Left renal cortex interstitium (tissue), 4 donors: Measurements from ENCODE around the gene PDS5B. TPM values are rescaled to one million over a fixed set of nuclear protein-coding genes. Genes with fewer than 3 reads are reported as not detected.

Source experiments
- DNase-seq, 4 donors: peaks; one replicate each; pipeline ENCODE4 v3.0.0-alpha.2; 2013; ENCODE audit warnings: low read depth in 4 of 4, low spot score in 2 of 4, missing footprints in 1 of 4
- polyA plus RNA-seq, 4 donors: library from polyadenylated mRNA; unstranded; fragments of 120-200 nt; gene quantifications; one replicate each; pipeline ENCODE4 v1.2.1, GENCODE V29; 2013; ENCODE audit not compliant: insufficient read length in 4 of 4

PDS5B gene
- polyA plus RNA-seq, 4 donors: 64.3 to 75.1 (median 70.6) TPM

- DNase-seq: peak in 2 of 4 donors; percentile 18 to 39
Measured at GRCh38 chr13:32639502-32640105, 53.4 kb downstream of the PDS5B start.

GRCh38 chr13:32642316-32642715 is 56.1 kb downstream of the PDS5B start:
- DNase-seq: no peak

GRCh38 chr13:32642858-32643257 is 56.6 kb downstream of the PDS5B start:
- DNase-seq: no peak

GRCh38 chr13:32645854-32646253 is 59.6 kb downstream of the PDS5B start:
- no peak for DNase-seq

GRCh38 chr13:32647926-32648325 is 61.7 kb downstream of the PDS5B start:
- no peak for DNase-seq

GRCh38 chr13:32650705-32651311 is 64.6 kb downstream of the PDS5B start:
- DNase-seq: peak in 2 of 4 donors; percentile 24 to 34

- no peak for DNase-seq
Measured at GRCh38 chr13:32657309-32657708, 71.1 kb downstream of the PDS5B start.

- no peak for DNase-seq
Measured at GRCh38 chr13:32659736-32660135, 73.5 kb downstream of the PDS5B start.

GRCh38 chr13:32660227-32660626 is 74.0 kb downstream of the PDS5B start:
- DNase-seq: no peak

- DNase-seq: no peak
Measured at GRCh38 chr13:32661685-32662084, 75.4 kb downstream of the PDS5B start.

GRCh38 chr13:32663660-32664059 is 77.4 kb downstream of the PDS5B start:
- no peak for DNase-seq

GRCh38 chr13:32666990-32667571 is 80.8 kb downstream of the PDS5B start:
- no peak for DNase-seq

GRCh38 chr13:32669030-32669646 is 82.9 kb downstream of the PDS5B start:
- DNase-seq: peak in 1 of 4 donors; percentile 17

- no peak for DNase-seq
Measured at GRCh38 chr13:32674503-32674902, 88.3 kb downstream of the PDS5B start.

- DNase-seq: no peak
Measured at GRCh38 chr13:32676242-32676641, 90.0 kb downstream of the PDS5B start.

GRCh38 chr13:32682130-32682529 is 95.9 kb downstream of the PDS5B start:
- DNase-seq: no peak

- DNase-seq: no peak
Measured at GRCh38 chr13:32682740-32683139, 96.5 kb downstream of the PDS5B start.

GRCh38 chr13:32687275-32687674 is 101.0 kb downstream of the PDS5B start:
- no peak for DNase-seq

- DNase-seq: no peak
Measured at GRCh38 chr13:32695602-32696250, 109.5 kb downstream of the PDS5B start.

- DNase-seq: no peak
Measured at GRCh38 chr13:32707471-32707870, 121.2 kb downstream of the PDS5B start.

GRCh38 chr13:32713397-32713796 is 127.1 kb downstream of the PDS5B start:
- DNase-seq: no peak
